AG04450 (cell line): ENCODE measurements around the gene ZBTB7A. TPM values are rescaled to one million over a fixed set of nuclear protein-coding genes. Genes with fewer than 3 reads are reported as not detected.

Experiments
- CTCF ChIA-PET: fragments of 300-600, 350-600 bp; formaldehyde crosslinking; extraction: SDS; loops from one replicate; lab custom pipeline; 2022; ENCODE audit warnings: antibody characterized with exemption, inconsistent platforms; lab: Charles Lee
- POLR2A ChIA-PET: fragments of 350-600 bp; formaldehyde crosslinking; extraction: SDS; loops from one replicate; lab custom pipeline; 2021; ENCODE audit warnings: antibody characterized with exemption, inconsistent platforms; lab: Yijun Ruan, JAX
- DNase-seq: peaks from one replicate; pipeline ENCODE4 v3.0.0-alpha.2; 2011; ENCODE audit warnings: low read depth, low spot score
- H3K27ac ChIP-seq: one replicate; pipeline ENCODE4 v1.5.1; 2012; ENCODE audit warnings: low read depth, low read length, control low read depth
- H3K27me3 ChIP-seq: one replicate; pipeline ENCODE4 v1.6.0; 2012; ENCODE audit warnings: low read length; ENCODE audit not compliant: control insufficient read depth, insufficient read depth
- H3K4me3 ChIP-seq: 2 replicates; pipeline ENCODE4 v1.5.1; 2011; ENCODE audit warnings: mild to moderate bottlenecking, low read depth, low read length, control low read depth
- H3K9me3 ChIP-seq: 2 replicates; pipeline ENCODE4 v1.5.1; 2012; ENCODE audit warnings: low read length; ENCODE audit not compliant: control insufficient read depth, insufficient read depth
- polyA plus RNA-seq: library from polyadenylated mRNA; depleted of rRNA; stranded (reverse); fragments of >200 nt; gene quantifications from 2 replicates; pipeline ENCODE4 v1.2.3, GENCODE V29; 2011
- TF ChIP-seq, protein P1 (sequence below): IDR thresholded peaks from 2 replicates; pipeline ENCODE4 v1.5.1; 2011; ENCODE audit warnings: low read depth, low read length, control low read depth, inconsistent platforms

Gene ZBTB7A
- polyA plus RNA-seq, 1 experiment, result 2.7 TPM

DNA sequence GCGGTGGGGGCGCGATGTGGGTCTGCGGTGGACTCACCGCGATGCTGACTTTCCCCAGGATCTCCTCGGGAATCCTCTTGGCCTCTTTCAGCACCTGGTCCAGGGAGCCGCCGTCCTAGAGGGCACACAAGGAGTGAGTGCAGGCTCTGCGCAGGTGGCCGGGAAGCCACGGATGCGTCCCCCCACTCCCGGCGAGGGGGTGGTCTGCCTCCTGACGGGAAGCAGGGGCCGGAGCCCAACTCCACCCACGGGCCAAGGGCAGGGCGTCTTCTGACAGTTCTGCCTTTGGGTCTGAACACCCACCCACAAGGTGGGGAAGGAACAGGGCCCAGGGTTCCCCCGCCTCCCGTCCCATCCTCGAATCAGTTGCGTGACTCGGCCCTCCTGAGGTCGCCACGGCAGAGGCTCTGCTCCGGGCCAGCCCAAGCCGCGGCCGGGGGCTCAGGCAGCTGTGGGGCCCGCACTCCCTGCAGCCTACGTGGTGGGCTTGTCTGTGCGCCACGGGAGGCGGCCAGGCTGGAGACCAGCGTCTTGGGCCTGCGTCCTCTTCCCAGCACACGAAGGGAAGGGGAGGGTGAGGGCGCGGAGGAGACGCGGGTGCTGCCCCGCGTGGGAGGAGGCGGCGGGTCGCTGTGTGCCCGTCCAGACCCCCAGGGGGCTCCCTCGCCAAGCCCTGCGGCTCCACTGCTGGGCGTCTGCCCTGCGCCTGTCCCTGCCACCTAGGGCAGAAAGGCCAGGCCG, 35.8 kb upstream of the ZBTB7A start:
- CTCF ChIA-PET, result no interaction called here
- no peak overlapping the region for H3K4me3 ChIP-seq
- H3K9me3 ChIP-seq, result no peaks in the 10 kb centered on the region; the same call in 1 of the 2 replicates
- TF ChIP-seq, protein P1, sequence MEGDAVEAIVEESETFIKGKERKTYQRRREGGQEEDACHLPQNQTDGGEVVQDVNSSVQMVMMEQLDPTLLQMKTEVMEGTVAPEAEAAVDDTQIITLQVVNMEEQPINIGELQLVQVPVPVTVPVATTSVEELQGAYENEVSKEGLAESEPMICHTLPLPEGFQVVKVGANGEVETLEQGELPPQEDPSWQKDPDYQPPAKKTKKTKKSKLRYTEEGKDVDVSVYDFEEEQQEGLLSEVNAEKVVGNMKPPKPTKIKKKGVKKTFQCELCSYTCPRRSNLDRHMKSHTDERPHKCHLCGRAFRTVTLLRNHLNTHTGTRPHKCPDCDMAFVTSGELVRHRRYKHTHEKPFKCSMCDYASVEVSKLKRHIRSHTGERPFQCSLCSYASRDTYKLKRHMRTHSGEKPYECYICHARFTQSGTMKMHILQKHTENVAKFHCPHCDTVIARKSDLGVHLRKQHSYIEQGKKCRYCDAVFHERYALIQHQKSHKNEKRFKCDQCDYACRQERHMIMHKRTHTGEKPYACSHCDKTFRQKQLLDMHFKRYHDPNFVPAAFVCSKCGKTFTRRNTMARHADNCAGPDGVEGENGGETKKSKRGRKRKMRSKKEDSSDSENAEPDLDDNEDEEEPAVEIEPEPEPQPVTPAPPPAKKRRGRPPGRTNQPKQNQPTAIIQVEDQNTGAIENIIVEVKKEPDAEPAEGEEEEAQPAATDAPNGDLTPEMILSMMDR, result no peak
- H3K27ac ChIP-seq, result no peak overlapping the region
- DNase-seq, result no peak
- H3K27me3 ChIP-seq, result no peaks in the 10 kb centered on the region
- POLR2A ChIA-PET, result no interaction called here

DNA sequence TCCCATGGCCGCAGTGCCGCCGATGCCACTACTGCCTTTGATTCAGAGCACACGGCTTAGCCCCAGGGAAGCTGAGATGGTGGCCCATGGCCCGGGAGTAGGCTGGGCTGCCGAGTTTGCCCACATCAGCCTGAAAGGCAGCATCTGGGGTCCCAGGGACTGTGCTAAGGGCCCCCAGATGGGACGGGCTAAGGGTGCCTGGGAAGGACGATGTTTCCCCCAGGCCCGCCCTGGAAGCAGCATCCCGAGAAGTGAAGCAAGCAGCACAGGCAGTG, 34.7 kb upstream of the ZBTB7A start:
- H3K27ac ChIP-seq, result no peak overlapping the region
- no peak overlapping the region for H3K4me3 ChIP-seq
- DNase-seq, result no peak
- ChIA-PET POLR2A (no interaction called here), CTCF (no interaction called here)
- no peaks in the 10 kb centered on the region for H3K27me3 ChIP-seq
- H3K9me3 ChIP-seq, result no peaks in the 10 kb centered on the region; the same call in 1 of the 2 replicates
- TF ChIP-seq, protein P1, result no peak

DNA sequence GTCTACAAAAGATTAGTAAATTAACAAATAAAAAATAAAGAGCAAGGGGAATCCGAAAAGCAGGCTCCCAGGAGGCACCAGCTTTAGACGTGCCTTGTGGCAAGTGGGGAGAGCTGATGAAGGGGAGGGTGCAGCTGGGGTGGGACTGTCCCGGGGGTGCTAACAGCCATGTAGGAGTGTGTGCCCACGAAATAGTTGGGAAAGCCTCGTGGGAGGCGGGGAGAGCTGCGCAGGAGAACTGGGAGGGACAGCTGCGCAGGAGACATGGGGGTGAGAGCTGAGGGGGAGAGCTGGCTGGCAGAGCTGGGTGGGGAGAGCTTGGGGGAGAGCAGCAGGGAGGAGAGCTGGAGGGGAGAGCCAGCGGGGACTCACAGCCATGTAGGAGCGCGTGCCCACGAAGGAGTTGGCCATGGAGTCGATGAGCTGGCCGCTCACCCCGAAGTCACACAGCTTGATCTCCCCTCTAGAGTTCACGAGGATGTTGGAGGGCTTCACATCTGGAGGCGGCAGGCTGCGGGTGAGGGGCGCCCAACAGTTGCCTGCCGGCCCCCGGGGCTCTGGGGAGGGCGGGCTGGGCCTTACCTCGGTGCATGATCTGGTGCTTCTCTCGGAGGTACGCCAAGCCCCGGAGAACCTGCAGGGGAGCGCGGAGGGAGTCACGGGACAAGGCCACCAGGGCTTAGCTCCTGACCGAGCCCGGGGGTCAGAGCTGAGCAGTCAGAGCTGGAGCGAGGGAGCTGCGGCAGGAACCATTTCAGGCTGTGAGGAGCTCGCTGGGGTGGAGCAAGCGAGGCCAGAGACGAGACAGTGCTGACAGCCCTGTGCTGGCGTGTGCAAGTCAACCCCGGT, 34.2 kb upstream of the ZBTB7A start:
- no peaks in the 10 kb centered on the region for H3K27me3 ChIP-seq
- H3K4me3 ChIP-seq, result no peak overlapping the region
- TF ChIP-seq, protein P1, result no peak
- DNase-seq, result no peak
- no peak overlapping the region for H3K27ac ChIP-seq
- ChIA-PET POLR2A (no interaction called here), CTCF (no interaction called here)
- H3K9me3 ChIP-seq, result no peaks in the 10 kb centered on the region; the same call in 1 of the 2 replicates

DNA sequence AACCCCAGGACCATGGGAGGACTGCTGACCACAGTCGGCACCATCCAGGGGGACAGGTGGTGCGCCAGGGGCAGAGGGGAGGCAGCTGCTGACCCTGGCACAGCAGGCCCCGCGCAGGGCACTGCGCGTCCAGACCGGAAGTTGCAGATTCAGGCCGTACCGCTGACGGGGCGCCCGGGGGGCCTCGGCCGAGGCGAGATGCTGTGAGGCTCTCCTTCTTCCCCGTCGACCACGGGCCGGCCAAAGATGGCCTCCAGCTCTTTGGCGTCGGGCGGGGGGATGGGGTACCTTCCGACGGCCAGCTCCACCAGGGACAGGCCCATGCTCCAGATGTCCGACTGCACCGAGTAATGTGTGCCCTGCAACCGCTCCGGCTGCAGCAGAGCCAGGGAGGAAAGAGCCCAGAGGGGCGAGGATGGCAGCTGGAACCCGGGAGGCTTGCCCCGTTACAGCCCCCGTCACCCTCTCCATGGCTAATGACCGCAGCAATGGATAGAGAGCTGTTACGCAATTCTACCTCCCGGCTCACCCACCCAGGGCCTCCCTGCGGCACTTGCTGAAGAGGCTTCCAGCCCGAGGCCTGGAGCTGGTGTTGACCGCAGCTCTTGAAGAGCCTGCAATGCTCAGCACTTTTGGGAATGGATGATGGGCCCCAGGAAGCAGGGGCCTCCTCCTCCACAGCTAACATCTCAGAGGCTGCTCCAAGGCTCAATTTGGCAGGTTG, 32.5 kb upstream of the ZBTB7A start:
- Histone ChIP-seq H3K9me3 (no peaks in the 10 kb centered on the region; the same call in 1 of the 2 replicates), H3K27me3 (no peaks in the 10 kb centered on the region), H3K27ac (no peak overlapping the region), H3K4me3 (no peak overlapping the region)
- ChIA-PET POLR2A (interaction anchor here (0.9 kb wide), 1 partner anchor 114 kb away, joined by 3 read pairs; the partner anchor contains the start of gene EEF2), CTCF (no interaction called here)
- TF ChIP-seq, protein P1, result no peak
- no peak for DNase-seq
